Neural cell (in vitro differentiated cells): ENCODE data around the gene FHOD1.

Source experiments
- EZH2 ChIP-seq: fragments of 200-600, 300-800 bp; shearing (Covaris generic), sonication (generic); IDR thresholded peaks from 2 replicates; pipeline ENCODE4 v1.6.1; 2014; ENCODE audit warnings: antibody characterized with exemption, low read length, borderline replicate concordance, mild to moderate bottlenecking; ENCODE audit not compliant: insufficient read depth, poor library complexity, severe bottlenecking
- POLR2AphosphoS5 ChIP-seq: IDR thresholded peaks from 2 replicates; pipeline ENCODE4 v1.6.1; 2012
- RAD21 ChIP-seq: fragments of 450-650 bp; conservative IDR thresholded peaks from 2 replicates; pipeline ENCODE4 v1.6.1; 2014; ENCODE audit warnings: antibody characterized with exemption, mild to moderate bottlenecking, moderate library complexity
- REST ChIP-seq: IDR thresholded peaks from 2 replicates; pipeline ENCODE4 v1.6.1; 2012; ENCODE audit warnings: borderline replicate concordance
- TF ChIP-seq, protein P1 (sequence below): fragments of 450-650 bp; IDR thresholded peaks from 2 replicates; pipeline ENCODE4 v1.5.1; 2014; ENCODE audit warnings: antibody characterized with exemption, mild to moderate bottlenecking, moderate library complexity; ENCODE audit not compliant: poor library complexity, severe bottlenecking

- TF ChIP-seq EZH2, result no peak
- TF ChIP-seq, protein P1, sequence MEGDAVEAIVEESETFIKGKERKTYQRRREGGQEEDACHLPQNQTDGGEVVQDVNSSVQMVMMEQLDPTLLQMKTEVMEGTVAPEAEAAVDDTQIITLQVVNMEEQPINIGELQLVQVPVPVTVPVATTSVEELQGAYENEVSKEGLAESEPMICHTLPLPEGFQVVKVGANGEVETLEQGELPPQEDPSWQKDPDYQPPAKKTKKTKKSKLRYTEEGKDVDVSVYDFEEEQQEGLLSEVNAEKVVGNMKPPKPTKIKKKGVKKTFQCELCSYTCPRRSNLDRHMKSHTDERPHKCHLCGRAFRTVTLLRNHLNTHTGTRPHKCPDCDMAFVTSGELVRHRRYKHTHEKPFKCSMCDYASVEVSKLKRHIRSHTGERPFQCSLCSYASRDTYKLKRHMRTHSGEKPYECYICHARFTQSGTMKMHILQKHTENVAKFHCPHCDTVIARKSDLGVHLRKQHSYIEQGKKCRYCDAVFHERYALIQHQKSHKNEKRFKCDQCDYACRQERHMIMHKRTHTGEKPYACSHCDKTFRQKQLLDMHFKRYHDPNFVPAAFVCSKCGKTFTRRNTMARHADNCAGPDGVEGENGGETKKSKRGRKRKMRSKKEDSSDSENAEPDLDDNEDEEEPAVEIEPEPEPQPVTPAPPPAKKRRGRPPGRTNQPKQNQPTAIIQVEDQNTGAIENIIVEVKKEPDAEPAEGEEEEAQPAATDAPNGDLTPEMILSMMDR, result no peak
- TF ChIP-seq RAD21, result no peak
- no peak for TF ChIP-seq POLR2AphosphoS5
- no peak for TF ChIP-seq REST
These were observed 2.1 kb upstream of the FHOD1 start for GRCh38 chr16:67249178-67250044.
